Right lobe of liver (tissue), 4 donors: ENCODE data around the gene PCNX1.

Experiments
- POLR2A ChIP-seq: fragments of 450-650 bp; IDR thresholded peaks from one replicate; pipeline ENCODE4 v1.6.1; 2017; ENCODE audit warnings: antibody characterized with exemption, mild to moderate bottlenecking
- TF ChIP-seq, protein P1 (sequence below), 4 donors: fragments of 200-600 bp in 3 of 4; fragments of 450-650 bp in 1 of 4; IDR thresholded peaks; one replicate each; pipeline versions ENCODE4 v1.5.1 to v1.8.0; 2016 to 2022; ENCODE audit warnings: antibody characterized with exemption in 4 of 4, mild to moderate bottlenecking in 2 of 4
- donor health status: DM: no; HTN: no; CAD: no.
- donor health status: DM: no; HTN: no; CAD: no.
- donor health status: DM: no; HTN: yes; CAD: no.

GRCh38 chr14:71123579-71124135, 216.4 kb downstream of the PCNX1 start:
- TF ChIP-seq, protein P1, sequence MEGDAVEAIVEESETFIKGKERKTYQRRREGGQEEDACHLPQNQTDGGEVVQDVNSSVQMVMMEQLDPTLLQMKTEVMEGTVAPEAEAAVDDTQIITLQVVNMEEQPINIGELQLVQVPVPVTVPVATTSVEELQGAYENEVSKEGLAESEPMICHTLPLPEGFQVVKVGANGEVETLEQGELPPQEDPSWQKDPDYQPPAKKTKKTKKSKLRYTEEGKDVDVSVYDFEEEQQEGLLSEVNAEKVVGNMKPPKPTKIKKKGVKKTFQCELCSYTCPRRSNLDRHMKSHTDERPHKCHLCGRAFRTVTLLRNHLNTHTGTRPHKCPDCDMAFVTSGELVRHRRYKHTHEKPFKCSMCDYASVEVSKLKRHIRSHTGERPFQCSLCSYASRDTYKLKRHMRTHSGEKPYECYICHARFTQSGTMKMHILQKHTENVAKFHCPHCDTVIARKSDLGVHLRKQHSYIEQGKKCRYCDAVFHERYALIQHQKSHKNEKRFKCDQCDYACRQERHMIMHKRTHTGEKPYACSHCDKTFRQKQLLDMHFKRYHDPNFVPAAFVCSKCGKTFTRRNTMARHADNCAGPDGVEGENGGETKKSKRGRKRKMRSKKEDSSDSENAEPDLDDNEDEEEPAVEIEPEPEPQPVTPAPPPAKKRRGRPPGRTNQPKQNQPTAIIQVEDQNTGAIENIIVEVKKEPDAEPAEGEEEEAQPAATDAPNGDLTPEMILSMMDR (IDR thresholded peaks at IDR 0.05), result no peak
- no peak for TF ChIP-seq POLR2A
